NOMO-1 treated with dmso at 0.1 percent for 144 hours (cell line): Measurements from ENCODE around the gene SETD4.

Experiments used
- DNase-seq: peaks from one replicate; lab custom pipeline; 2025; ENCODE audit not compliant: unreplicated experiment; lab: John Stamatoyannopoulos, UW

SETD4 gene

DNA sequence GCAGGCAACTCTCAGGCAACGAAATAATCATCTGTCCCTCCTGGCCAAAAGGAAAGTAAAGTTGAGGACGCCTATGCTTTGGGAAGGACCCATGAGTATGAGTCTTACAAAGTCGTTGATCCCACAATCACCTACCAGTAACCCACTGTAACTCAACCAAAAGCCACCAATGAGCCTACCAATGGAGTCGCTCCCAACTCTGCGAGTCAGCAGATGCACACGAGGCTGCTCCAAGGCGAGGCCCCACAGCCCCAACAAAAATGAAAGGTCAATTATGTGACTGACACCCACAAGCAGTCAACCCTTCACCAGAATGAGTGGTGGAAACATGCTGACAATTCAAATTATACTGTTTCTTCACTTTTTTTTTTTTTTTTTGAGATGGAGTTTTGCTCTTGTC is 12.0 kb downstream of the SETD4 start:
- no peak for DNase-seq

DNA sequence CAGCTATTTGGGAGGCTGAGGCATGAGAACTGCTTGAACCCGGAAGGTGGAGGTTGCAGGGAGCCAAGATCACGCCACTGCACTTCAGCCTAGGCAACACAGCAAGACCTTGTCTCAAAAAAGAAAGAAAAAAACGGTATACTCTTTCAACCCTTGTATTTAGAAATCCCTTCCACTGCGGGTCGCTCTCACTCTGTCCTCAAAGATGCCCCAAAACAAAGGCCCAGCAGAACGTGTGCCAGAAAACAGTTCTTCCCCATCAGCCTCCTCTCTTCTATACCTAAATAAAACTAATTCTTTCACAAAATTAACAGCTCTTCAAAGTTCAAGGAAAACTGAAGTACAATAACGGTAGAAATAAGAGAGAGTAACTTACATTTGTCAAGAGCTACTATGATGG is 13.2 kb downstream of the SETD4 start:
- no peak for DNase-seq

DNA sequence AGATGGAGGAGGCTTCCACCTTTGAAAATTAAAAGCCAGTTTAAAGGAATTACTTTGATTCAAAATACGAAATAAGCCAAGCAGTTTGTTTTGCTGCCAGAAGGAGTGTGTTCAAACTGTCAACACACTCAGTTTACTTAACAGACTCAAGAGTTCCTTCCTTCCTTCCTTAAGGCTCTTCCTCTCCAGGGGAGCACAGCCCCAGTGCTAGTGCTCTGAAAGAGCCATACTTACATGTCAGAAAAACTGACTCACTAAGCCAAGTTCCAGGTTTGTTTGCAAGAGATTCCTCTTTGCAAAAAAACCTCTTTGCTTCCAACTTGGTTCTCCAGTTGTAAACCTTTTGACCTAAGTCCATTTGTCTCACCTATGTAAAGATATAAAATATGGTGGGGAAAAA is 14.3 kb downstream of the SETD4 start:
- no peak for DNase-seq

- no peak for DNase-seq
Measured at GRCh38 chr21:36044056-36044455, 16.3 kb downstream of the SETD4 start.

- DNase-seq: no peak
Measured at GRCh38 chr21:36041910-36042309, 18.4 kb downstream of the SETD4 start.

GRCh38 chr21:36040389-36040788 is 19.9 kb downstream of the SETD4 start:
- DNase-seq: no peak

GRCh38 chr21:36039861-36040260 is 20.5 kb downstream of the SETD4 start:
- DNase-seq: no peak

- no peak for DNase-seq
Measured at GRCh38 chr21:36038701-36039497, 21.4 kb downstream of the SETD4 start.

DNA sequence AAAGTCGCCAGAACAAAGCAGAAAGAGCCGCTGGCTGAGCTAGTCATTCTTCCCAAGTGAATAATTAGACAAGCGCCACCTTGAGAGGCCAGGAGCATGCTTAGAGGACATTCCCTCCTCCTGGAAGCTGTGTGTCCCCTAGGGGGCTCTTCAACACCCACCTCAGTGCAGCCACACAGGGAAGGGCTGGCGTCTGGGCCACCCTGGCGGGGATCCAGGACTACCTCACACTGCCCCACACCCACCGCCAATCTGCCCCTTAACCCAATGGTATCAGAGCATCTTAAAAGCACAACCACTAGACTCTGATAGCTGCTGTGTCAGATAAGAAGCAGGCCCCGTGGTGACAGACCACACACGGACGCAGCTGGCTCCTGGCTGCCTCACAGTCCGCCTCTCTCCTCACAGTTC is 24.9 kb downstream of the SETD4 start:
- no peak for DNase-seq

DNA sequence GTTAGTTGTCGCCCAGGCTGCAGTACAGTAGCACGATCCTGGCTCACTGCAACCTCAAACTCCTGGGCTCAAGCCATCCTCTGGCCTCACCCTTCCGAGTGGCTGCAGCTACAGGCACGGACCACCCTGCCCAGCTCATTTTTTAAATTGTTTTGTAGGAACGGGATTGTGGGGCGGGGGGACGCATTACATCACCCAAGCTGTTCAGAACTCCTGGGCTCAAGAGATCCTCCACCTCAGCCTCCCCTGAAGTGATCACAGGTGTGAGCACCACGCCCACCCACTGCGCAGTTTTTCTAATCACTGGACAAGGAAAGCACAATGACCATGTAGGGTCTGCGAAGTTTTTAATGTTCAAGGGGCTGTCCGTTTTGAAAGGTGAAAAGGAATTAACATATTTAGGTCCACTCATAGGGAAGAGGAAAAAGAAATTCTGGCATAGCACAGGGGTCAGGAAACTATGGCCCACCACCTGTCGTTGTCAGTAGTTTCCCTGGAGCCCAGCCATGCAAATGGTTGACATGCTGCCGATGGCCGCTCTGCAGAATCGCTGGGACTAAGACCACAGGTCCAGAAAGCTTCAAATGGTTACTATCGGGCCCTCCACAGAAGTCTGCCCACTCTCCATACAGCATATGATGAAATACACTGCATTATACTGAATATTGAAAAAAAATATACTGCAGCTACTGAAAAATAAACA is 26.0 kb downstream of the SETD4 start:
- DNase-seq: no peak

- DNase-seq: no peak
Measured at GRCh38 chr21:36032647-36033406, 27.5 kb downstream of the SETD4 start.

DNA sequence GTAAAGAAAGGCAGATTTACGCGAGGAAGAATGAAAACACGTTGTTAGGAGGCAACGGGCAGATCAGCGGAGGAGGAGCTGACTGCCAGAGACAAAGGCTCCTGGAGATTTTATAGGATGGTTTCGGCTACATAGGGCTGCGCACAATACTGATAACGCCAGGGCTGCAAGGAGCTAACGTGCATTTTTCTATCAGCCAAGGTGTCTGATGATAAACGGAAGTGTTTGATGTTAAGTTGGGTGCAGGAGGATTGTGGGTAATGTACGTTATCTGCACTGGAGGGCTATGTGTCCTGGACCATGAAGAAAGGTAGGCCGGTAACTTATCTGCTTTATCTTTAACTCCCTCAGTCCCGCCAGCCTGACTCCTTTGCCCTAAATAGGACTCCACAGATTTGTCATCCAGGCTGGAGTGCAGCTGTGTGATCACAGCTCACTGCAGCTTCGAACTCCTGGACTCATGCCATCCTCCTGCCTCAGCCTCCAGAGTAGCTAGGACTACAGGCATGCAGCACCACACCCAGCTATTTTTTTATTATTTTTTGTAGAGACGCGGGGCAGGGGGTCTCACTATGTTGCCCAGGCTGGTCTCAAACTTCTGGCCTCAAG is 29.6 kb downstream of the SETD4 start:
- DNase-seq: no peak

DNA sequence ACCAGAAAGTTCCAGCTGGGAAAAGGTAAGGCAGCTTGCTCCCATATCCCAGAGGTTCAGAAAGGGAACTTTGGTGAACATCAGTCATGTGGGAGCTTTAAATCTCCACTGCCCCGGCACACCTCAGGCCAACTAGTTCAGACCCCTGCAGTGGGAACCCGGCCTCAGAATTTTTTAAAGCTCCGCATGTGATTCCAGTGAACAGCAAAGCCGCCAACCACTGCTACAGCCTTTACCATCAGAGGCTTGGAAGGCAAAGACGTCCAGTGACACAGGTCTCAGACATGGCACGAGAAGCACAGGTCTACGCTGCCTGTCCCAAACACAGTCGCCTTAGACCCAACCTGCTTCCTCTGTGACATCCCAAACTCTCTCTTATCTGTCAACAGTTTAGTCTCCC is 31.0 kb downstream of the SETD4 start:
- DNase-seq: no peak

DNA sequence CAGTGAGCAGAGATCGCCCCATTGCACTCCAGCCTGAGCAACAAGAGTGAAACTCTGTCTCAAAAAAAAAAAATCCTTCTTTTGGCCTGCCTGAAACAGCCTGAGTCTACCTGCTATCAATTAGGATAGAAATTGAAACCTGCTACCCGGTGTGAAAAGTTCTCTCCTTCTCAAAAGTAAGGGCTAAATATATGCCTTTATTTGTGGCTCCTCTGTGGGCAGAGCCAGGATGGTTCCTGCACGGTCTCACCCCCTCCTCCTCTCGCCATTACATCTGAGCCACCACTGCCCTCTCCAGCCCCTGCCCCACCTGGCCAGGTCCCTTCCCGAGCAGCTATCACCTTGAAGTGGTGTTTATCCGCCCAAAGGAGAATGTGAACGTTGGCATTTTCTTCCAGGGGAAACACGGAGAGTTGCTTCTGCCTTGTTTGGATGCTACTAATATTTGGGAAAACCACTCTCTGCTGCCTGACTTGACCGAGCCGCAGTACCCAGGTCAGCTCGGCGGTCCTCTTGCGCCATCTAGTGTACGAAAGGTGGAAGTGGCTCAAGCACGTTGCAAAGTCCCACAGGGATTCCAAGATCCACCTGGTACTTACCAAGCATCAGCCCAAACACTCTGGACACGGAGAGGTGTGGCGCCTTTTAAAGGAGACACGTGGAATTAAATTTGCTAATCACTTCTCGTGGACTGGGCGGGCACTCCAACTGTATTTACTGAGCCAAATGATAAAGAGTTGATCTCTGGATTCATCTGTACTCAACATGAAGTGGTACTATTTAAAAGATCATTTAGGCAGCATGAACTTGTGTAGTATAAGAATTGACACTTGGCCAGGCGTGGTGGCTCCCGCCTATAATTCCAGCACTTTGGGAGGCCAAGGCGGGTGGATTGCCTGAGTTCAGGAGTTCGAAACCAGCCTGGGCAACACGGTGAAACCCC is 31.9 kb downstream of the SETD4 start:
- DNase-seq: peak; percentile 41

GRCh38 chr21:36027347-36027746 is 33.0 kb downstream of the SETD4 start:
- no peak for DNase-seq

- no peak for DNase-seq
Measured at GRCh38 chr21:36024782-36025181, 35.5 kb downstream of the SETD4 start.

DNA sequence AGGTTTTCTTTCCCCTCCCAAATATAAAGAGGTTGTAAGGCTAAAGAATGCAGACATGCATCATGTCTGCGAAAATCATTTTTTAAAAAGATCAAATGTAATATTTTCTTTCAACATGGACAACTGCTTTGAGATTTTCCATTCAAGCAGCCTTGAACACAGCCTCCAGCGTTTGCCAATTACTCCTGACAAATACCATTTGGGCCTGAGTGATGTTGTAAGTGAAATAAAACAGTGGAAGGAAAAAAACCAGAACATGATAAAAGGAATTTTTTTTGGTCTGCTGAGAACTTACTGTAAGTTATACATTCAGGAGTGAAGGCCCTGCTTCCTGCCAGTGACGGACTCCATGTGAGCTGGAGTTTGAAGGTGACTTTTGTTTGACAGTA is 37.2 kb downstream of the SETD4 start:
- no peak for DNase-seq

- no peak for DNase-seq
Measured at GRCh38 chr21:36022427-36023091, 37.8 kb downstream of the SETD4 start.

DNA sequence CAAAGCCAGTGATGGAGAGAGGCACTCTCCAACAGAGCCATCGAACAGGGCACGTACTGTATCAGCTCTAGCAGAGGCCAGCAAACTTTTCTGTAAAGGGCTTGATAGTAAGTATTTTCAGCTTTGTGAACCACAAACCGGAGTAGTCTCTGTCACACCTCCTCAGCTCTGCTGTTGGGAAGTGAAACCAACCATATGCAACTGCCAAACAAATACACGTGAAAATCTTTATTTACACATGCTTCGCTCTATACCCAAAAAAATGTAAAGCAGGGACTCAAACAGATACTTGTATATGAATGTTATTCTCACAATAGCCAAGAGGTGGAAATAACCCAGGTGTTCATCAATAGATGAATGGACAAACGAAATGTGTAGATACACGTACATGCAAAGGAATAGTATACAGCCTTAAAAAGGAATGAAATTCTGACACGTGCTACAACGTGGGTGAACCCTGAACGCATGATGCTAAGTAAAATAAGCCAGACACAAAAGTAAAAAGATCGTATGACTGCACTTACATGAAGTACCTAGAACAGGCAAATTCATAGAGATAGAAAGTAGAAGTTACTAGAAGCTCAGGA is 39.0 kb downstream of the SETD4 start:
- DNase-seq: no peak
